AG10803 (cell line): Measurements from ENCODE around the gene TMPRSS13.

Experiments
- DNase-seq: peaks from one replicate; pipeline ENCODE4 v3.0.0; 2010; ENCODE audit warnings: low read depth
- H3K4me3 ChIP-seq: 2 replicates; pipeline ENCODE4 v1.5.1; 2011; ENCODE audit warnings: mild to moderate bottlenecking, low read length, control low read depth
- CTCF ChIP-seq: conservative IDR thresholded peaks from 2 replicates; pipeline ENCODE4 v1.5.1; 2011; ENCODE audit warnings: mild to moderate bottlenecking, low read length, control low read depth, inconsistent platforms

Gene TMPRSS13

GRCh38 chr11:117910941-117911655, 18.1 kb downstream of the TMPRSS13 start:
- DNase-seq = no peak
- no peak overlapping the region for H3K4me3 ChIP-seq

GRCh38 chr11:117910525-117910924, 18.7 kb downstream of the TMPRSS13 start:
- no peak overlapping the region for H3K4me3 ChIP-seq
- TF ChIP-seq CTCF = no peak
- no peak for DNase-seq

More at GRCh38 chr11:117910941-117911655, 18.1 kb downstream of the TMPRSS13 start:
- TF ChIP-seq CTCF = no peak

- DNase-seq = no peak
- no peak for TF ChIP-seq CTCF
- no peak overlapping the region for H3K4me3 ChIP-seq
Measured at GRCh38 chr11:117909611-117910382, 19.4 kb downstream of the TMPRSS13 start.

GRCh38 chr11:117908959-117909610, 20.1 kb downstream of the TMPRSS13 start:
- no peak overlapping the region for H3K4me3 ChIP-seq
- TF ChIP-seq CTCF = no peak
- no peak for DNase-seq

- no peak overlapping the region for H3K4me3 ChIP-seq
- DNase-seq = no peak
- no peak for TF ChIP-seq CTCF
Measured at GRCh38 chr11:117908109-117908895, 20.9 kb downstream of the TMPRSS13 start.

- TF ChIP-seq CTCF = no peak
- H3K4me3 ChIP-seq = no peak overlapping the region
- DNase-seq = peak; percentile 69
Measured at GRCh38 chr11:117907276-117908108, 21.7 kb downstream of the TMPRSS13 start.
